ENCODE measurements around the gene MGAT3.
A peak's percentile ranks its signal among the peaks of the same experiment; 100 is the strongest.

MGAT3 gene

DNA sequence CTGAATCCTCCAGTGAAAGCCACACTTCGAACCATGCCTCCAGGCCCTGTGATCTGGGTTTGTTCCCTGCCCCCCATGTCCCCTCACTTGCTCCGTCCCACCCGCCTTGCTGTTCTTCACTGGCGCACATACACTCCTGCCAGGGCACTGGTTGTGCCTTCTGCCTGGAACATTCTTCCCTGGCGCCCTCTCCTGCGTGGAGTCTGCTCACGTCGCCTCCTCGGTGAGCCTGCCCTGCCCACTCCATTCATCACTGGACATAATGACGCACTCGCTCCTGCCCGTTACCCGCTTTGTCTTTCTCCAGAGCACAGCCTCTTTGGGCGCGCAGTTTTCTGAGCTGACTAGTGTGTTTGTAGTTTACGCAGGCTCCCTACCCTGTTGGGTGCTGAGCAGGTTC lies 24.2 kb downstream of the MGAT3 start:
- H3K4me1 ChIP-seq (ENCODE audit: control insufficient read depth, insufficient read depth, low read length), result no peaks in the 10 kb centered on the region
- H3K4me3 ChIP-seq (ENCODE audit: low read length in 2 of 2), result no peak overlapping the region
- H3K36me3 ChIP-seq (ENCODE audit: control insufficient read depth in 2 of 2, insufficient read depth in 2 of 2, low read length in 2 of 2), result no peaks in the 10 kb centered on the region
- no peaks in the 10 kb centered on the region for H3K27me3 ChIP-seq (ENCODE audit: control insufficient read depth in 1 of 2, insufficient read depth in 2 of 2, low read length in 2 of 2)
- H3K9me3 ChIP-seq (ENCODE audit: control insufficient read depth in 2 of 2, low read length in 2 of 2), result no peaks in the 10 kb centered on the region
- H3K9ac ChIP-seq (ENCODE audit: low read length in 2 of 2), result no peak overlapping the region
- H3K27ac ChIP-seq (ENCODE audit: low read length), result no peak overlapping the region

DNA sequence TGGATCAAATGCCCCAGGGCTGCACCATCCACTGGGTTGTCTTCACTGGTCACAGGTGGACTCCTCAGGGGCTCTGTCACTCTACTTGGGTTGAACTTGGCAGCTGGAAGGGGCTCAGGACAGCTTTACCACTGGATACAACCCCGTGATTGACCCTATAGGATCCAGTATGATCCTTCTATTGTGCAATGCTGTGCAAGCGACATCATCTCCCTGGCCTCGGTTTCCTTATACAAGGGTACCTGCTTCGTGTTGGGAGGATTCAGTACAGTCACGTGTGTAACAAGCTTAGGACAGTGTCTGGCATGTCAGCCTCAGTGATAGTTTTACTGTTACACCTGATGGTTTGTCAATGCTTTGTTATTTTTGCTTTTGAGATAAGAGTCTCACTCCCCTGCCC lies 24.8 kb downstream of the MGAT3 start:
- no peaks in the 10 kb centered on the region for H3K27me3 ChIP-seq (ENCODE audit: control insufficient read depth in 1 of 2, insufficient read depth in 2 of 2, low read length in 2 of 2)
- no peaks in the 10 kb centered on the region for H3K9me3 ChIP-seq (ENCODE audit: control insufficient read depth in 2 of 2, low read length in 2 of 2)
- no peak overlapping the region for H3K4me3 ChIP-seq (ENCODE audit: low read length in 2 of 2)
- H3K36me3 ChIP-seq (ENCODE audit: control insufficient read depth in 2 of 2, insufficient read depth in 2 of 2, low read length in 2 of 2), result no peaks in the 10 kb centered on the region
- no peak overlapping the region for H3K9ac ChIP-seq (ENCODE audit: low read length in 2 of 2)
- H3K4me1 ChIP-seq (ENCODE audit: control insufficient read depth, insufficient read depth, low read length), result no peaks in the 10 kb centered on the region
- H3K27ac ChIP-seq (ENCODE audit: low read length), result no peak overlapping the region

DNA sequence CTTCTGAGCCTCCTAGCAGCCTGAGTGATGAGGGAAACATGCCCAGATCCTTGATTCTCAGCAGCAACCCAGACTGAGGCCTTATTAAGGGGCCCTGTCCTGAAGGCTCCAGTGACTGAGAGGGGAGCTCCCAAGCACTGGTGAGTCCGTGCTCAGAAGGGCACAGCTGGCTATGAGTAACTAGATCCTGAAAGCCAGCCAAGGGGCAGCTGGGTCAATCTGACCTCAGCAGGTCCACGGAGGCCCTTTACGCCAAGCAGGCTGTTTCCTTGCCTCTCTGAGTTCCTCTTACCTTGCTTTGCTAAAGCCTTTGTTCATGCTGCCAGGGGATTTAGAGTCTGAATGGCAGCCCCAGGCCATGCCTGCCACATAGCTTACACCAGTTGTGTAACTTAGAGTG lies 26.0 kb downstream of the MGAT3 start:
- Histone ChIP-seq H3K27me3 (ENCODE audit: control insufficient read depth in 1 of 2, insufficient read depth in 2 of 2, low read length in 2 of 2) (no peaks in the 10 kb centered on the region), H3K36me3 (ENCODE audit: control insufficient read depth in 2 of 2, insufficient read depth in 2 of 2, low read length in 2 of 2) (no peaks in the 10 kb centered on the region), H3K27ac (ENCODE audit: low read length) (no peak overlapping the region), H3K4me3 (ENCODE audit: low read length in 2 of 2) (no peak overlapping the region), H3K9me3 (ENCODE audit: control insufficient read depth in 2 of 2, low read length in 2 of 2) (no peaks in the 10 kb centered on the region), H3K4me1 (ENCODE audit: control insufficient read depth, insufficient read depth, low read length) (no peaks in the 10 kb centered on the region), H3K9ac (ENCODE audit: low read length in 2 of 2) (no peak overlapping the region)

DNA sequence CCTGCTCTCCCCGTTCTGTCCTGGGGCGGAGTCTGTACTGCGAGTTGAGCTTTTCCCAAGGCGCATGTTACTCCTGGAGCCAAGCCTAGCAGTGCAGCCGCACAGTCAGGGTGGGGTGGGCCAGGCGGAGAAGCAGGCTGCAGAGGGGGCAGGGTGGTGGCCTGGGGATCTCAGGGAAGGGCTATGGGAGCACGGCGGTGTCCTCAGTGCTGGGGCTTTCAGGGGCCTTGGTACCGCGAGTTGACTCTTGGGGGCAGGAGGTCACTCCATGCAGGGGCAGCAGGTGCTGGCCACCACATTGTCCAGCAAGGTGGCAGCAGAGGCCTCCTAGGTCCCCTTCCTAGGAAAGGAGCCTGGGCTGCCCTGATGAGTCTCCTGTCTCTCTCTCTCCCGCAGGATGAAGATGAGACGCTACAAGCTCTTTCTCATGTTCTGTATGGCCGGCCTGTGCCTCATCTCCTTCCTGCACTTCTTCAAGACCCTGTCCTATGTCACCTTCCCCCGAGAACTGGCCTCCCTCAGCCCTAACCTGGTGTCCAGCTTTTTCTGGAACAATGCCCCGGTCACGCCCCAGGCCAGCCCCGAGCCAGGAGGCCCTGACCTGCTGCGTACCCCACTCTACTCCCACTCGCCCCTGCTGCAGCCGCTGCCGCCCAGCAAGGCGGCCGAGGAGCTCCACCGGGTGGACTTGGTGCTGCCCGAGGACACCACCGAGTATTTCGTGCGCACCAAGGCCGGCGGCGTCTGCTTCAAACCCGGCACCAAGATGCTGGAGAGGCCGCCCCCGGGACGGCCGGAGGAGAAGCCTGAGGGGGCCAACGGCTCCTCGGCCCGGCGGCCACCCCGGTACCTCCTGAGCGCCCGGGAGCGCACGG lies 30.4 kb downstream of the MGAT3 start:
- Histone ChIP-seq H3K4me3 (ENCODE audit: low read length in 2 of 2) (no peak overlapping the region), H3K4me1 (ENCODE audit: control insufficient read depth, insufficient read depth, low read length) (peaks cover 4% of the 10 kb centered on the region), H3K36me3 (ENCODE audit: control insufficient read depth in 2 of 2, insufficient read depth in 2 of 2, low read length in 2 of 2) (no peaks in the 10 kb centered on the region), H3K27ac (ENCODE audit: low read length) (no peak overlapping the region), H3K27me3 (ENCODE audit: control insufficient read depth in 1 of 2, insufficient read depth in 2 of 2, low read length in 2 of 2) (peaks cover under 1 to 5% of the 10 kb centered on the region in 2 donors), H3K9ac (ENCODE audit: low read length in 2 of 2) (no peak overlapping the region), H3K9me3 (ENCODE audit: control insufficient read depth in 2 of 2, low read length in 2 of 2) (no peaks in the 10 kb centered on the region)

DNA sequence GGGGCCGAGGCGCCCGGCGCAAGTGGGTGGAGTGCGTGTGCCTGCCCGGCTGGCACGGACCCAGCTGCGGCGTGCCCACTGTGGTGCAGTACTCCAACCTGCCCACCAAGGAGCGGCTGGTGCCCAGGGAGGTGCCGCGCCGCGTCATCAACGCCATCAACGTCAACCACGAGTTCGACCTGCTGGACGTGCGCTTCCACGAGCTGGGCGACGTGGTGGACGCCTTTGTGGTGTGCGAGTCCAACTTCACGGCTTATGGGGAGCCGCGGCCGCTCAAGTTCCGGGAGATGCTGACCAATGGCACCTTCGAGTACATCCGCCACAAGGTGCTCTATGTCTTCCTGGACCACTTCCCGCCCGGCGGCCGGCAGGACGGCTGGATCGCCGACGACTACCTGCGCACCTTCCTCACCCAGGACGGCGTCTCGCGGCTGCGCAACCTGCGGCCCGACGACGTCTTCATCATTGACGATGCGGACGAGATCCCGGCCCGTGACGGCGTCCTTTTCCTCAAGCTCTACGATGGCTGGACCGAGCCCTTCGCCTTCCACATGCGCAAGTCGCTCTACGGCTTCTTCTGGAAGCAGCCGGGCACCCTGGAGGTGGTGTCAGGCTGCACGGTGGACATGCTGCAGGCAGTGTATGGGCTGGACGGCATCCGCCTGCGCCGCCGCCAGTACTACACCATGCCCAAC lies 31.2 kb downstream of the MGAT3 start:
- no peaks in the 10 kb centered on the region for H3K36me3 ChIP-seq (ENCODE audit: control insufficient read depth in 2 of 2, insufficient read depth in 2 of 2, low read length in 2 of 2)
- no peaks in the 10 kb centered on the region for H3K9me3 ChIP-seq (ENCODE audit: control insufficient read depth in 2 of 2, low read length in 2 of 2)
- H3K27ac ChIP-seq (ENCODE audit: low read length), result no peak overlapping the region
- H3K4me3 ChIP-seq (ENCODE audit: low read length in 2 of 2), result no peak overlapping the region
- H3K9ac ChIP-seq (ENCODE audit: low read length in 2 of 2), result no peak overlapping the region
- peaks cover 4% of the 10 kb centered on the region for H3K4me1 ChIP-seq (ENCODE audit: control insufficient read depth, insufficient read depth, low read length)
- peaks cover 2 to 5% of the 10 kb centered on the region in 2 donors for H3K27me3 ChIP-seq (ENCODE audit: control insufficient read depth in 1 of 2, insufficient read depth in 2 of 2, low read length in 2 of 2)

DNA sequence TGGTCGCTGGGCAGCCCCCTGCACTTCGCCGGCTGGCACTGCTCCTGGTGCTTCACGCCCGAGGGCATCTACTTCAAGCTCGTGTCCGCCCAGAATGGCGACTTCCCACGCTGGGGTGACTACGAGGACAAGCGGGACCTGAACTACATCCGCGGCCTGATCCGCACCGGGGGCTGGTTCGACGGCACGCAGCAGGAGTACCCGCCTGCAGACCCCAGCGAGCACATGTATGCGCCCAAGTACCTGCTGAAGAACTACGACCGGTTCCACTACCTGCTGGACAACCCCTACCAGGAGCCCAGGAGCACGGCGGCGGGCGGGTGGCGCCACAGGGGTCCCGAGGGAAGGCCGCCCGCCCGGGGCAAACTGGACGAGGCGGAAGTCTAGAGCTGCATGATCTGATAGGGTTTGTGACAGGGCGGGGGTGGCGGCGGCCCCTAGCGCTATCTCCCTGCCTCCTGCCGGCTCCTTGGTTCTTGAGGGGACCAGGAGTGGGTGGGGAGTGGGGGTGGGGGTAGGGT lies 31.8 kb downstream of the MGAT3 start:
- Histone ChIP-seq H3K4me3 (ENCODE audit: low read length in 2 of 2) (no peak overlapping the region), H3K36me3 (ENCODE audit: control insufficient read depth in 2 of 2, insufficient read depth in 2 of 2, low read length in 2 of 2) (no peaks in the 10 kb centered on the region), H3K27me3 (ENCODE audit: control insufficient read depth in 1 of 2, insufficient read depth in 2 of 2, low read length in 2 of 2) (peaks cover 2 to 5% of the 10 kb centered on the region in 2 donors), H3K4me1 (ENCODE audit: control insufficient read depth, insufficient read depth, low read length) (peaks cover 4% of the 10 kb centered on the region), H3K9me3 (ENCODE audit: control insufficient read depth in 2 of 2, low read length in 2 of 2) (no peaks in the 10 kb centered on the region), H3K27ac (ENCODE audit: low read length) (no peak overlapping the region), H3K9ac (ENCODE audit: low read length in 2 of 2) (no peak overlapping the region)

DNA sequence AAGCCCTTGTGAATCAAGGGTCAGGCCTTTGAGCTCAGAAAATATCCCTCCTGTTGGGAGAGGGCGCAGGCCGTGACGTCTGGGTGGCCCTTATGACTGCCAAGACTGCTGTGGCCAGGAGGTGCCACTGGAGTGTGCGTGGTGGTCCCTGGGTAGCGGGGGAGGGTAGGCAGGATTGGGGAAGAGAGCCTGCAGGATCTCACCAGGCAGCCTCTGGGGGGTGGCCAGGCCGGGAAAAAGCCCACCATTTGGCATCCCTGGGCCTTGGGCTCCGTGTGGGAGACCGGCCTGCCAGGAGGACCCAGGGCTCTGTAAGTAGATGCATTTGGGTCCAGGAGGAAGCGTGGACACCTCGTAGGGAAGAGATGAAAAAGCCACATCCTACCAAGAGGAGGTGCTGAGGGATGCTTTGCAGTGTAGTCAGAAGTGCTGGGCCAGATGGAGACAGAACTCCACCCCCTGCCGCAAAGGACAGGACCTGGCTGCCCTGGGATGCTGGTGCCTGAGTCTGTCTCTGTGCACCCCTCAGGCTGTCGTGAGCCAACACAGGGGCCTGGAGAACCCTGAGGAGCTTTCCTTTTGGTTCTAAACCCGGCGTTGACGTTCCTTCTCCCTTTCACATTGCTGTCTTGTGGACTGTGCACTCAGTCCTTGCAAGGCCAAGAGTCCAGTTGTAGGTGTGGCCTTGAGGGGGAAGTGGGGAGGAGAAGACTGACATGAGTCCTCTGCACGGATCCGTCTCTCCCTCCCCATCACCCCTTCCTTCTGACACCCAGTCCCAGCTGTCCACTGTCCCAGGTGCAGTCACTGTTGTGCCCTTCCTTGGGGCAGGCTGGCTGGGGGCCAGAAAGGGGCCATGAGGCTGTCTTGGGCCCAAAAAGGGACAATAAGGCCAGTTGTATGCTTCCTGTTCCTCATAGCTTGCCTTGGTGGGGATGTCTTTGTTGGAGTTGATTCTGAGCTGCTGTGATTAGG lies 32.6 kb downstream of the MGAT3 start:
- peaks cover 4% of the 10 kb centered on the region for H3K4me1 ChIP-seq (ENCODE audit: control insufficient read depth, insufficient read depth, low read length)
- H3K9me3 ChIP-seq (ENCODE audit: control insufficient read depth in 2 of 2, low read length in 2 of 2), result no peaks in the 10 kb centered on the region
- no peak overlapping the region for H3K27ac ChIP-seq (ENCODE audit: low read length)
- H3K36me3 ChIP-seq (ENCODE audit: control insufficient read depth in 2 of 2, insufficient read depth in 2 of 2, low read length in 2 of 2), result no peaks in the 10 kb centered on the region
- H3K4me3 ChIP-seq (ENCODE audit: low read length in 2 of 2), result peak overlapping the region in 1 of 2 donors; percentile 8
- H3K27me3 ChIP-seq (ENCODE audit: control insufficient read depth in 1 of 2, insufficient read depth in 2 of 2, low read length in 2 of 2), result peaks cover 2 to 5% of the 10 kb centered on the region in 2 donors
- H3K9ac ChIP-seq (ENCODE audit: low read length in 2 of 2), result no peak overlapping the region

DNA sequence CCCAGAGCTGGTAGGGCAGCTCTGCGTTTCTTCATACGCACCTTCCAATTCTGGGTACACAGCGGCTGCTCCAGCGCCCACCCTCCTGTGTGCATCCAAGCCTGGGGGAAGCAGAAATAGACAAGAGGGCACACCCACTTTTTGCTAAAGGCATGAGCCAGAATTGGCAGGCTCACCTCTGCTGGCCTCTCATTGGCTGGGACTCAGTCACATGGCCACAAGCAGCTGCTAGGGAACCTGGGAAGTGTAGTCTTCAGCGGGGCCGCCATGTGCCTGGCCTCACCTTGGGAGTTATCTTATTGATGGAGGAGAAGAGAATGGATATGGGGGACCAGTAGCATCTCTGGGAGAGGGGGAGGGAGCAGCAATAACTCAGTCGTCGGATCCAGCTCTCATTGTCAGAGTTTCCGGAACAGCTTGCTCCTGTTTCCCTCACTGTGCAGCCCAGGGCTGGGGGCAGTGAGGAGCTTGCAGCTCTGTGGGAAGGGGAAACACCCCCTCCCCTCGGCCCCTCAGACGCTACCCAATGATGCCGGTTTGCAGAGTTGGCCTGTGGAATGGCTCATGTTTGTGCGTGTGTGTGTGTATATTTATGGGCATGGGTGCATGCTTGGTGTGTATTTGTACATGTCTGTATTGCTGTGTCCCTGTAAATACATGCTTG lies 33.5 kb downstream of the MGAT3 start:
- Histone ChIP-seq H3K9me3 (ENCODE audit: control insufficient read depth in 2 of 2, low read length in 2 of 2) (no peaks in the 10 kb centered on the region), H3K4me1 (ENCODE audit: control insufficient read depth, insufficient read depth, low read length) (peaks cover 4% of the 10 kb centered on the region), H3K27ac (ENCODE audit: low read length) (no peak overlapping the region), H3K9ac (ENCODE audit: low read length in 2 of 2) (no peak overlapping the region), H3K36me3 (ENCODE audit: control insufficient read depth in 2 of 2, insufficient read depth in 2 of 2, low read length in 2 of 2) (no peaks in the 10 kb centered on the region), H3K4me3 (ENCODE audit: low read length in 2 of 2) (peak overlapping the region in 1 of 2 donors; percentile 8), H3K27me3 (ENCODE audit: control insufficient read depth in 1 of 2, insufficient read depth in 2 of 2, low read length in 2 of 2) (peaks cover 2 to 5% of the 10 kb centered on the region in 2 donors)

DNA sequence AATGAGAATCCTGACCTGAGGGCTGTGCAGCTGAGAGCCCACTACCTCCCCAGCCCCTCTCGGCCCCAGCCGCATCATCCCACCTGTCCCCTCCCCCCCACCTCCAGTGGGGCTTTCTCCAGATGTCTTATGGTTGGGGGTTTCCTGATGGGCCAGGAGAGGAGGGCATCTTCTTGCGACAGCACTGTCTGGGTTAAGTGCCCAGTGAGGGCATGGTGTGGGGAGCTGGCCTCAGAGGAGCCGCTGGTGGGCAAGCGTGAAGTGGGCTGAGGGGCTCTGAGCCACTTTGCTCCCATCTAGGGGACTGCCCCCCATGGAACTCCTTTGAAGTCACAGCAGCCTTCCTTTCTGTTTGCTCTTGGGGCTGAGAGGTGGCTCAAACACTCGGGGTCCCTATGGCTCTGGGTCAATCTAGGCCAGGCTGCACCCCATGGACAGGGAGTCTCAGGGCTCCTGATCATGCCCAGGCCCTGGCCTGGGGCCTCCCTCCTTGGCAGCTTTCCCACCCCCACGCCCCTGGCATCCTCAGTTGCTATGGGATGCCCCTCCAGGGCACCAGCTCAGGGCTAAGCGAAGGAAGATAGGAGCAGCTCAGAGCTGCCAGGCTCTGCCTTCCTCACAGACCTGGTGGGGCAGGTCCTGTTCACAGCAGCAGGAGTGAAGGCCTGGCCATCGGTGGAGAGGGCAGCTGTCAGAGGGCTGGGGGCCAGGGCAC lies 34.3 kb downstream of the MGAT3 start:
- no peaks in the 10 kb centered on the region for H3K9me3 ChIP-seq (ENCODE audit: control insufficient read depth in 2 of 2, low read length in 2 of 2)
- H3K27me3 ChIP-seq (ENCODE audit: control insufficient read depth in 1 of 2, insufficient read depth in 2 of 2, low read length in 2 of 2), result peaks cover 2 to 5% of the 10 kb centered on the region in 2 donors
- H3K4me1 ChIP-seq (ENCODE audit: control insufficient read depth, insufficient read depth, low read length), result peaks cover 4% of the 10 kb centered on the region
- H3K9ac ChIP-seq (ENCODE audit: low read length in 2 of 2), result no peak overlapping the region
- no peak overlapping the region for H3K4me3 ChIP-seq (ENCODE audit: low read length in 2 of 2)
- no peak overlapping the region for H3K27ac ChIP-seq (ENCODE audit: low read length)
- H3K36me3 ChIP-seq (ENCODE audit: control insufficient read depth in 2 of 2, insufficient read depth in 2 of 2, low read length in 2 of 2), result no peaks in the 10 kb centered on the region
